Limb (tissue), 2 donors: Measurements from ENCODE around the gene SEPTIN11.

Source experiments
- DNase-seq, 2 donors: peaks; one replicate each; pipeline ENCODE4 v3.0.0-alpha.2; 2016; ENCODE audit errors: extremely low spot score in 2 of 2

Gene SEPTIN11

DNA sequence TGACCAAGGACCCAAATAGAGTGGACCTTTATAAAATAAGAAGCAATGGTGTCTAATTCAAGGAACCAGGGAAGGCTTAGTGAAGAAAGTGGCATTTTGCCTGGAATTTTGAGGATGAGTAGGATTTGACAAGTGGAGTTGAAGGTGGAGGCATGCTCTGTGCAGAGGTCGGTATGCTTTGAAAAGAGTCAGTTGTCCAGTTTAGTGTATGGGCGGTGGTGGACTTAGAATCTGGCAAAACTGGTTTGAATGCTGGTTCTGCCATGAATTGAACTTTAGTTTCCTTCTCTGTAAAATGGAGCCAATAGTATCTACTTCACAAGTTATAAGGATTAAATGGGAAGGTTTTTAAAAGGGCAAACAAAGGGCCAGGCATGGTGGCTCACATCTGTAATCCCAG is 29.7 kb downstream of the SEPTIN11 start:
- DNase-seq: no peak

DNA sequence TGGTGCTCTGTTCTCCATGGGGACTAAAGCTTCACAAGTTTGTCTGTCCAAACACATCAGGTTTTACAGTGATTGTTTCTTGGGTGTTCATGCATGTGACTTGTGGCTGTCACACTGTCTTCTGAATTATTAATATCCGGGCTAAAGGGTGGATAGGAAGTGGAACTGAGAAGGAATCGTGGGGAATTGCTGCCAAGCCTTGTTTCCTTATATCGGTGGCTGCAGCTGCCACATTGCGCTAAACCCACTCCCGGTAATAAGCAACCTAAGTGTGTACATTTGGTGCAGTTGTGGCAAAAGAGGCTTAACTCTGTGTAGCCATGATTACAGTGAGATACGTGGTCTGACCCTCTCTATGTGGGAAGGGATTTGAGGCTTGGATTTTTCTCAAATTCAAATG is 30.7 kb downstream of the SEPTIN11 start:
- DNase-seq: no peak

DNA sequence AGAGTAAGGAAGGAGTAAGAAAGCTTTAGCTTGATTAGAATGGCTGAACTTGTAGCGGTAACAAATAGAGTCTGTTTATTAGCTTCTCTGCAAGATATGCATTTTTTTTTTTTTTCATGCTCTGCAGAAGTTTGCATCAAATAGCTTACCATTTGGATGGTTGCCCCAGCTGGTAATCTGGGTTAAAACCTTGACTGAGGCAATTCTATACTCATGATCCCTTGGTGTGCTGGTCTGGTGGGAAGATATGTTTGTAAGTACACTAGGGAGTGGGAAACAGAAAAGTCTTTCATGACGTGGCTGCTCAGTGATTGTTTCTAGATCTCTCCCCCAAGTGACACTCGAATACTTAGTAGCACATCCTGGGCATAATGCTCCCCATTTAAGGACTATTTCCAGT is 32.1 kb downstream of the SEPTIN11 start:
- no peak for DNase-seq

DNA sequence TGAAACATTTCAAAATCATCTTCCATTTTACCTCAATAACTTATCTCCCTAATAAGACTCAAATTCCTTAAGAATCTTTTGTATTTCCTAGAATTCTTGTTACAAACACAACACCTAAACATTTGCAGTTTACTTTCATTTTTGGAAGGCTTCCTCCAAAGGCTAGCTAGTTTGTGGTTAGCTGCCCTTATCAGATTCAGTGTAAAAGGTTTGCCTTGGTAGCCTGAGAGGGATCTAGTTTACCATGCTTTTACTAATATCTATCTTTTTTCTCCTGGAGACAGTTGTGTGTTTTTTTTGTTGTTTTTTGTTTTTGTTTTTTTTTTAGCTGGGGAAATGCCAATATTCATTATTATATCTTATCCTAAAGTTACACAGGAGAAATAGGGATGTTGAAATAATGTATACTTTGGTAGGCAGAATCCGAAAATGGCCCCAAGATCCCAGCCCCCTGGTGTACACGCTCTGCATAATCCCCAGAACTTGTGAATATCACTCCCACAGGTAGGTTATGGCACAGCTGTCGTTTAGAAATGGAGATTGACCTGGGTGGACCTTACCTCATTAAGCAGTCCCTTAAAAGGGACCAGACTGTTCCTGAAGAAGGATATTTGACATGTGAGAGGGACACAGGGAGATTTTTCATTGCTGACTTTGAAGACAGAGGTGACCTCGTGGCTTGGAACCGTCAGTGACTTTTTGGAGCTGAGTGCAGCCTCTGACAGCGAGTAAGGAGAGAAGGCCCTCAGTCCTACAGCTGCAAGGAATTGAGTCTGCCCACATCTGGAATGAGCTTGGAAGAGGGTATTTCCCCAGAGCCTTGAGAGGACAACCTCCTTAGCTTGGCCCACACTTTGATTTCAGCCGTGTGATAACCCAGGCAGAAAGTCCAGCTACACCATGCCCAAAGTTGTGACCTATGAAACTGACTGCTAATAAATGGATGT is 33.4 kb downstream of the SEPTIN11 start:
- no peak for DNase-seq

DNA sequence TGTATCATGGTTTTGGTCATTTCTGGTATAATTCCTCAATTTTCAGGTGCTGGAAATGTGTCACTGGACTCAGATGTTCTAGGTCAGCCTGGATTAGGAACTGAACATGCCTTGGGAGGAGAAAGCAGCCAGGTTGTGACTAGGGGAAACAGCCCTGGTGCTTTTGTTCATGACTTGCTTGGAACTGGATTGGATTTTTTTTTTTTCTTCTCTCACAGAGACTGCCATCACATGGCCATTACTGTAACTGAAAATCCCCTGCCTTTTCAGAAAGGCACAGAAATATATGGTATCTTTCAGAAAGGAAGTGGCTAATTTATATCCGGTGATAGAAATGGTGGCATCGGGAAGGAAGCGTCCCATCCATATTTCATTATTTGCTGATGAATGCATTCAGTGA is 34.6 kb downstream of the SEPTIN11 start:
- peak in 1 of 2 donors; percentile 43 for DNase-seq

DNA sequence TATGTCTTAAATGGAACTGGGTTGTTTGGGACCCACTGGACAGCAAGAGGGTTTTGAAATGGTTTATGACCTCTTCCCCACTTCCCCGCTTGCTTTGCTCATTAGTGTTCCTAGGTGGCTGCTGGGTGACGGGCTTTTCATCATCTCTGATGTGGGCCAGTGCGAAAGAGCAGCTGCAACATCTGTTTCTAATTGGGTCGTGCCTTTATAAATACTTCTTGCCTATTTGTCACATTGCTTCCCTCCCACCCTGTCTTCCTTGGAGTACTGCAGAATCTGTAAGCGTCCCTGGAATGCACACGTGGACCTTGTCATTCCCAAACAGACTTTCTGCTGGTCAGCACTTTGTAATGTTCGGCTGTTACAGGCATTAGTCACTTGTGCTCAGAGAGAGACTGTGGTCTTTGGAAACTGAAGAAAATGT is 35.2 kb downstream of the SEPTIN11 start:
- peak; percentile 59 to 88 for DNase-seq

DNA sequence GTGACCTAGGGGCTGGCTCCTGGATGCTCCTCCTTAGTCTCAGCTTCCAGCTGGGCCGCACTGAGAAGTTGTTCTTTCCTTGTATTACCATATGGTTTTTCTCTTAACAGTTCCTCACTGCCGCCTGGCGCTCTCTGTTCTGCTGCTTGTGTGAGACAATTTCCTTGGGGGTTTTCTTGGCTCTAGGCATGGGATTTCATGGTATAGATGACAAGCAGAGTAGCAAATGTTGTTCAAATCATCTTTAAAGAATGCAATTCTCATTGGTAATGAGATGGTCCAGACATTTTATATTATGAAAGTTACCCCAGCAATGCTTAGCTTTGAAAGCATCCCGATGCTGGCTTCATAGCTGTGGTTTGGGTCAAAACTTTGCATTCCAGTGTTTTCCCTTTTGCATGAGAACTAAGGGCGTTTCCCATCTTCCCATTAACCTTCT is 37.6 kb downstream of the SEPTIN11 start:
- peak; percentile 61 to 94 for DNase-seq

DNA sequence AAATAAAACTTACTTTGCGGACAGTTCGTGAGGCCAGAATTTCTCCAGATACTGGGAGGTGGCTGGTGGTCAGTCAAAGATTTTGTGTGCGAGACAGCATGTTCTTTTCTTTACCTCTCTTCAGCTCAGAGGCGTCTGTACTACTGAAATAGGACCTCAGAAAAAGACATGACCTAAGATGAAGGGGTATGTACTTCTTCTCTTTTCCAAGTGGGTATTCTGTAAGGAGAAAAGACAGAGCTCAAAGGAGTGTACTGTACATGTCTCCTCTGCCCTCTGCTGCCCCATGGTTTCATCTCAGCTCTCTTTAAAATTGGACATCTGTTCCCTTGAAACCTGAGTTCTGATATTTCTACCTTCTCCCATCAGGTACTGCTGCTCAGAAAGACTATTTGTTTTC is 38.1 kb downstream of the SEPTIN11 start:
- DNase-seq: no peak

DNA sequence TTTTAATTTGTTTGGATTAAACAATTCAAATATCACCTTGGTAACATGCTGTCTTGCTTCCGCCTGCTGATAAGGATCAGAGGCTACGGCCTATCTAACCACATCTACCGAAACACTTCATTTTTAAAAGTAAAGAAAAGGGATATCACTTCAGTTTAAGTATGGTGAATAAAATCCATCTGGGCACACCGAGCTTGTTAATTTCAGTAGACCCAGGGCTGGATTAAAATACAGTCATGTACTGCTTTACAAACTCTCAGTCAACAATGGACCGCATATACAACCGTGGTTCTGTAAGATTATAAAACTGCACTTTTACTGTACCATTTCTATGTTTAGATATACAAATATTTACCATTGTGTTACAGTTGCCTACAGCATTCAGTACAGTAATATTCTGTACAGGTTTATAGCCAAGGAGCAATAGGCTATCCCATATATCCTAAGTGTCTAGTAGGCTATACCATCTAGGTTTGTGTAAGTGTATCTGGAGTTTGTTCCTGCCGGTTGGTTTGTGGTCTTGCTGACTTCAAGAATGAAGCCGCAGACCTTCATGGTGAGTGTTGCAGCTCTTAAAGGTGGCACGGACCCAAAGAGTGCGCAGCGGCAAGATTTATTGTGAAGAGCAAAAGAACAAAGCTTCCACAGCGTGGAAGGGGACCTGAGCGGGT is 40.0 kb downstream of the SEPTIN11 start:
- no peak for DNase-seq

DNA sequence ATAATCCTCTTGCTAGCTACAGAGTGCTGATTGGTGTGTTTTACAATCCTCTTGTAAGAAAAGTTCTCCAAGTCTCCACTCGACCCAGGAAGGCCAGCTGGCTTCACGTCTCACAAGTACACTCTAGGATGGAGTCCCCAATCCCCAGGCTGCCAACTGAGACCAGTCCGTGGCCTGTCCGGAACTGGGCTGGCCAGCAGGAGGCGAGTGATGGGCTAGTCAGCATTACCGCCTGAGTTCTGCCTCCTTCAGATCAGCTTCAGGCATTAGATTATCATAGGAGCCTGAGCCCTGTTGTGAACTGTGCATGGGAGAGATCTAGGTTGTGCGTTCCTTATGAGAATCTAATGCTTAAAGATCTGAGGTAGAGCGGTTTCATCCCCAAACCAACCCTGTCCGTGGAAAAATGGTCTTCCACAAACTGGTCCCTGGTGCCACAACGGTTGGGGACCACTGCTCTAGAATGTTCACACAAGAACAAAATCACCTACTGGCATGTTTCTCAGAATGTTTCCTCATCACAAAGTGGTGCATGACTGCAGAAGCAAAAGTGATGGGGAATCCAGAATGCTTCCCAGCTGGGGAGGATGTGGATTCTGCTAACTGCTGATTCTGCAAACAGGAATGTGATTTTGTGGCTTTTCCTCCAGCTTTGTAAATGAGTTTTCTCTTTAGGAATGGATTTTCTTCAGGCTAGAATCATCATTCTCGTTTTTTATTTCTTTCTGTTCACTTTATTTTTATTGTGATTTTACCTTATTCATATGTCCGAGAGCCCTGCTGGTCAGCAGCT is 40.9 kb downstream of the SEPTIN11 start:
- DNase-seq: no peak

DNA sequence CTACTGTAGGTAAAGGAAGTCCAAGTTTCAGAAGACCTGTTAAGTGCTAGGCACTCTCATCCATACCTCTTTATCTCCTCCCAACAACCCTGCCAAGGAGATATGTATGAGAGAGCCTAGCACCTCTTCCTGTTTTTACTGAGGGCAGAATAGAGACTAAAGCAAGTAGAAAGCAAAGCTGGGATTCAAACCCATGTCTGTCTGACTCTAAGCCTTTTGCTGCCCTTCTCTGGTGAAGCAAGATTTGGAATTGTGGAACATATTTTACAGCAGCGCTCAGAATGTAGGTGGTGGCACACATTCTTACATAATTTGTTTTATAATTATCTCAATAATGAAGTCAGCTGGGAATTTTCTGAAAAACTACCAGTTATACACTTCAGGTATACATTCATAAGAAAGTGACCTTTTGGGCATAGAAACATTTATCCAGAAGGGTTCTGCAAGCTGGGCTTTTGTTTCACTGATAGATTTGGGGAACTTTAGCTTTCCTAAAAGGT is 41.7 kb downstream of the SEPTIN11 start:
- no peak for DNase-seq

DNA sequence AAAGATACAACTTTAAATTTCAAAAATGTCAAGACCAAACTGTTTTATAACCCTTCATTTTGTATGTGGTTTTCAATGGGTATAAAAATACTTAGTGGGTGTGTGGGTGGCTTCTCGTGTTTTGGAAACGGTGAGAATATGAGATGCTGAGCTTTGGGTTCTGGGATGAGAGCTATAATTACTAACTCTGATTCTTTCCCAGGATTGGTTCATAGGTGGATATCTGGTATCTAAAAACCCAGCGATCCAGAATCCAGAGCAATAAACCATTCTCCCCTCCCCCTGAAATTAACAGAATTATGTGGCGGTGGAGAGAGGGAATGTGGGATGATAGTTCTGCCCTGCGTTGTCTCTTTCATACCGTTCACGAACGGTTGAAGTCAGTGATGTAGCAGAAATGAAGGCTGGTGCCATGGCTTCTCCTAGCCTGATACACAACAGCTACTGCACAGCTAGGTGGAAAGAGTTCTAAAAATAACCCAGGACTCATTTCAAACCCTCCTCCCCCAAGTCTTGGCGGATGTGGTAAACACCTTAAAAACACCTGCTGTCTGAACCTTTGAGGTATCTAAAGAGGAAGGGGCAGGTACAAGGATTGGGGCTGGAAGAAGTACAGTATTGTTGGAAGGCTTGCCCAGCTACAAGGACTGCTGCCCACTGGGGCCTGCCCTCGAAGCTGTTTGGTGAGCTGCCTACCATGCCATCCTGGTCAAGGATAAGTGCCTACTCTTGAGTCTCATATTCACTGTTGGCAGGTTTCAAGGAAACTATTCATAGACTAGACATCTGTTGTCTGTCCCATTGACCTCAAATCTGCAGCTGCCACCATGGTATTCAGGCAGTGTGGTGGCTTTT is 44.5 kb downstream of the SEPTIN11 start:
- peak in 1 of 2 donors; percentile 36 for DNase-seq

DNA sequence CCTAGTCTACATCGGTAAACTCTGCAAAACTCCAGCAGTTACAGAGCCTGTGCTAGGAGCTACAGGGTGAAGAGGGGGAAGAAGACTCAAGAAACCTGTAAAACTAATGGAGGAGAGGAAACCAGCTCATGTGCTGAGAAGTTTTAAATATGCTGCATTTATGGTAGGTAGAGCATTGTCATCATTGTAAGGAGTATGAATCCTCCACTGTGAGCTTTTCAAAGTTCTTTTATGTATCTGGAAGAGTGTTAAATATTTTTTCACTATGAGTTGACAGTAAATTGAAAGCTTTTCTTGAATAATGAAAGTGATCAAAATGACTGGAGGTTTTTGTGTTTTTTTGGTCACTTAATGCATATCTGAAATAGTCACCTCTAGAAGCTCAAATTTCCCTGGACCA is 46.2 kb downstream of the SEPTIN11 start:
- DNase-seq: no peak

DNA sequence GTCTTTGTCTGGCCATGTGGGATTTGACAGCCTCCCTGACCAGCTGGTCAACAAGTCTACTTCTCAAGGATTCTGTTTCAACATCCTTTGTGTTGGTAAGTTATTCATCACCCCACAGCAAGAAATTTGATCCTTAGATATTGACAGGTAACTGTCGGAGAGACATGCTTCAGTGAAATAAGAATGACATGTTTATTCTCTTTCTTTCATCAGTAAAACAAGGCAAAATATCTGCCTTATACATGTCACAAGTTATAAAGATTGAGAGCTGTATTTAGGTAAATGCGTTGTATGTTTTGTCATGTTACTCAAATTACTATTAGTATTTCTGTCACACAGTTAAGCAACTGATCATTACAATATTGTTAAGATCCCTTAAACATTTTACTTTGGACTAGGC is 46.9 kb downstream of the SEPTIN11 start:
- DNase-seq: no peak

DNA sequence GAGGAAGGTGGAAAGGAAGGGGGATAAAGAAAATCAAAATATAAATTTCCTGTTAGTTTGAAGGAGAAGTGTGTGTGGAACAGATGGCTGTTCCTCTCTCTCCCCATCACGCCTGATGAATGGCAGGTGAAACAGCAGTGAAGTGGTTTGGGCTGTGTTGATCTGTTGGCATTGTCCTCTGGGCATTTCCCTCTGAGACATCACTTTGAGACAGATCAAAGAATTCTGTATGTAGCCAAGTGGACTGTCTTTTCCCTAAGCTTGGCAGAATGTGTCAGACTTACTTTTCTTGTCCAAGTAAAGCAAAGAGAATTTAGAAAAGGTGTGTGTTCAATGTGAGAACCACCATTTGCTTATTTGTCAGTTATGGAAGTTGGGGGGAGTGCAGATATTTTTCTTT is 47.5 kb downstream of the SEPTIN11 start:
- no peak for DNase-seq

DNA sequence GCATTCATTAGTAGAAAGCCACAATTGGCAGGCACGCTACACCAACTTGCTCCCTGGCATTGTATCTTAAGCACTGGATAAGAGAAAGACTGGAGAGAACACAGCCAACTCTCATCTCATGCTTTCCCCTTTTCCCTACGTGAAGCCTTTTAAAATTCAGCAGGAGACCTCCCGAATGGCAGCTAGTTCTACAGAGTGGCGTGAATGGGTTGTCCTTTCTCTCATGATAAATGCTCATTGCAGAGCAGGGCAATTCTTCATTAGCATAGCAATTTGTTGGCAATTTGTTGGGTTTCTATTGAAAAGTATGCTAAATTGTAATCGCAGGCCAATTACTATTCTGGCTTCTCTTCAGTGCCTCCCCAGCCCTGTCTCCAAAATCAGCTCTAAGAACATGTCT is 48.0 kb downstream of the SEPTIN11 start:
- DNase-seq: no peak

DNA sequence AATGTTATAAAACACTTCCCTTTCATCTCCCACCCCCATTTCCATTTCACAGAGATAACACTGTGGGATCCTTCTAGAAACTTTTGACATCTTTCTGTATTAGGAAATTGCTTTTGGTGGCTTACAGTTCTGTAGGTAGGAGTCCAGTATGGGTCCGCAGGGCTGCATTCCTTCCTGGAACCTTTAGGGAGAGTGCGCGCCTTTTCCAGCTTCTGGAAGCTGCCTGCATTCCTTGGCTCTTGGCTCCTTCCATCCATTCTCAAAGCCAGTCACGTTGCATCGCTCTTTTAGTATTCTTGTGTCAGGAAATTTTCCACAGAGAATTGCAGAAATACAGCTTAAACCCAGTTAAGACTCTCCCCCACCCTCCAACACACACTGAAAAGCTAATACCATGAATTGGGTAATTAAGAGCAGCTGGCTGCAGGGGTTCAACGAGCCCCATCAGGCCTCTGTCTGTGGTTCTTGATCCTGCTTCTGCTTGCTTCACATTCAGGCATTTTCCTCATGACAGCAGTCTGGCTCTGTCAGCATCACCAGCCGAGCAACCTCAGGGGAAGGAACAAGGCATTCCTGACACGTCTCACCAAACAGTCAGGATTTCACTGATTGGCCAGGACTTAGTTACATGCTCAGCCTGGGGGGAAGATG is 48.8 kb downstream of the SEPTIN11 start:
- DNase-seq: no peak
